NB4 (cell line): ENCODE results near the gene TMEM232.

Experiments
- DNase-seq: peaks from one replicate; pipeline ENCODE4 v3.0.0; 2010; ENCODE audit warnings: low read depth
- H3K4me3 ChIP-seq: one replicate; pipeline ENCODE4 v1.5.1; 2011; ENCODE audit warnings: mild to moderate bottlenecking, low read depth, low read length, moderate library complexity
- MYC ChIP-seq: IDR thresholded peaks from 2 replicates; pipeline ENCODE4 v1.6.1; 2011; ENCODE audit warnings: low read depth, low read length
- POLR2A ChIP-seq: IDR thresholded peaks from 2 replicates; pipeline ENCODE4 v1.6.1; 2011; ENCODE audit warnings: mild to moderate bottlenecking; ENCODE audit not compliant: insufficient read length; ENCODE audit errors: extremely low read depth
- TF ChIP-seq, protein P1 (sequence below): IDR thresholded peaks from one replicate; pipeline ENCODE4 v1.5.1; 2012; ENCODE audit warnings: low read depth, low read length
- TF ChIP-seq, protein P2 (sequence below): IDR thresholded peaks from 2 replicates; pipeline ENCODE4 v1.6.1; 2011; ENCODE audit warnings: low read depth, low read length

Gene TMEM232

DNA sequence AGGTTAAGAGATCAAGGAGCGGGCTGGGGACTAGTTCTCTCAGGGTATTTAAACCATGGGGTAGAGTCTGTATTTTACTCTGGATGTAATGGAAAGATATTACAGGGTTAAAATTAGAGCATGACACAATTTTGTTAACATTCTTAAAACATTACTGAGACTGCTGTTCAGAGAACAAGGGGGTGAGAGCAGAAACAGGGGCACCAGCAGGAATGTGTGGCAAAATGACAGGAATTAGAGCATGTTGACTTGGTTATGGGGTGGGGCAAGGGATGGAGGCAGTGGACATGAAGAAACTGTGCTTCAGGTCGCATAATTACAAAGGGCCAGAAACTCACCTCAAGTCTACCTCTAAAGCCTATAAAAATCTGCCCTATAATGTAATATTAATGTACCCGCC, 75.0 kb downstream of the TMEM232 start:
- no peak for DNase-seq
- TF ChIP-seq, protein P1, sequence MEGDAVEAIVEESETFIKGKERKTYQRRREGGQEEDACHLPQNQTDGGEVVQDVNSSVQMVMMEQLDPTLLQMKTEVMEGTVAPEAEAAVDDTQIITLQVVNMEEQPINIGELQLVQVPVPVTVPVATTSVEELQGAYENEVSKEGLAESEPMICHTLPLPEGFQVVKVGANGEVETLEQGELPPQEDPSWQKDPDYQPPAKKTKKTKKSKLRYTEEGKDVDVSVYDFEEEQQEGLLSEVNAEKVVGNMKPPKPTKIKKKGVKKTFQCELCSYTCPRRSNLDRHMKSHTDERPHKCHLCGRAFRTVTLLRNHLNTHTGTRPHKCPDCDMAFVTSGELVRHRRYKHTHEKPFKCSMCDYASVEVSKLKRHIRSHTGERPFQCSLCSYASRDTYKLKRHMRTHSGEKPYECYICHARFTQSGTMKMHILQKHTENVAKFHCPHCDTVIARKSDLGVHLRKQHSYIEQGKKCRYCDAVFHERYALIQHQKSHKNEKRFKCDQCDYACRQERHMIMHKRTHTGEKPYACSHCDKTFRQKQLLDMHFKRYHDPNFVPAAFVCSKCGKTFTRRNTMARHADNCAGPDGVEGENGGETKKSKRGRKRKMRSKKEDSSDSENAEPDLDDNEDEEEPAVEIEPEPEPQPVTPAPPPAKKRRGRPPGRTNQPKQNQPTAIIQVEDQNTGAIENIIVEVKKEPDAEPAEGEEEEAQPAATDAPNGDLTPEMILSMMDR, result no peak
- TF ChIP-seq, protein P2, sequence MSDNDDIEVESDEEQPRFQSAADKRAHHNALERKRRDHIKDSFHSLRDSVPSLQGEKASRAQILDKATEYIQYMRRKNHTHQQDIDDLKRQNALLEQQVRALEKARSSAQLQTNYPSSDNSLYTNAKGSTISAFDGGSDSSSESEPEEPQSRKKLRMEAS, result no peak
- TF ChIP-seq POLR2A (no peak), MYC (no peak)
- no peak overlapping the region for H3K4me3 ChIP-seq

DNA sequence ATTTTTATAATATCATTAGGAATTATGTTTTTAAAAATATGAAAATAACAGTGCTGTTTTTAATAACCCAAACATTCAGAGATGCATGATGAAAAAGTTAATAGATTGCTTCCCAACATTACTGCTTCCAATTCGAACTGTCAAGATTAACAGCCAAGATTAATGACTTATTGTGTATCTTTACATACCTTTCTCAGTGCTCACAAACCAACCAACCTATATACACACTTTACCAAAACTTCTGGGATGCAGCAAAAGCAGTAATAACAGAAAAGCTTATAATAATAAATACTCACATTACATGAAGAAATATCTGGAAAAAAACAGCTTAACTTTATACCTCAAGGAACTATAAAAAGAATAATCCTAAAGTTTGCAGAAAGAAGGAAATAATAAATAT, 82.1 kb downstream of the TMEM232 start:
- no peak for DNase-seq
- TF ChIP-seq POLR2A, result no peak
- TF ChIP-seq, protein P1, result no peak
- TF ChIP-seq, protein P2, result no peak
- TF ChIP-seq MYC, result no peak

DNA sequence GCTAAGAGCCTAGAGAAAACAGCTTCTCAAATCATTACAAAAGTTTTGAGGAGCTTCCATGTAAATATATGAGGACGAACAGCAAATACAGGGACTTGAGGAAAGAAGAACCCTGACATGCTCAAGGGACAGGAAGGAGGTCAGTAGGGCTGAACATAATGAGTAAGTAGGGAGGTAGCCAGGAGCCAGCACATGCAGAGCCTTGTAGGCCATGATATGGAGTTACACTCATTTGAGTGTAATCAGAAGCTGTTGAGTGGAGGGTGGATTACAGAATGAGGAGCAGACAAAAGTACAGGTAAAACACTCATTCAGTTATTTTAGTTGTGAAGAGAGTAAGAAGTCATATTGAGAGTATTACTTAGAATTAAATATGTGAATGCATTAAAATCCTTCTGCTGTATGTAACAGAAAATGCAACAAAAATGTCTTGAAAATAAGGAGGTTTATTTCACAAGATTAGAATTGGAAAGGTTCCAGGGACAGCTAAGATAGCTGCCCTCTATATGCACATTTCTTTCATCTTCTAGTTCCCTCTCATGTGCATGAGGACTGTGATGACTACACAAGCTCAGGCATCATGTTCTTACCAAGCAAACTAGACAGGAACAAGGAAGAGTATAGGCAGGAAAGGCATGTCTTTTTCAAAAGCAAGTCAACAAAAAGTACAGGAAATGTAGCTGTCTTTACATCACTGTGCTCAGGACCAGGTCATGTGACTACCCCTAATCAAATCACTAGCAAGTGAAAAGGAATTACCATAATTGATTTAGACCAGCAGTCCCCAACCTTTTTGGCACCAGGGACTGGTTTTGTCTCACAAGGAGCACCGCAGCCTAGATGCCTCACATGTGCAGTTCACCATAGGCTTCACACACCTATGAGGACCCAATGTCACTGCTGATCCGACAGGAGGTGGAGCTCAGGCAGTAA, 87.2 kb downstream of the TMEM232 start:
- TF ChIP-seq, protein P2, result no peak
- no peak for TF ChIP-seq POLR2A
- TF ChIP-seq MYC, result no peak
- TF ChIP-seq, protein P1, result no peak
- DNase-seq, result no peak
- no peak overlapping the region for H3K4me3 ChIP-seq

More for the DNA sequence above, 82.1 kb downstream of the TMEM232 start:
- H3K4me3 ChIP-seq, result no peak overlapping the region

DNA sequence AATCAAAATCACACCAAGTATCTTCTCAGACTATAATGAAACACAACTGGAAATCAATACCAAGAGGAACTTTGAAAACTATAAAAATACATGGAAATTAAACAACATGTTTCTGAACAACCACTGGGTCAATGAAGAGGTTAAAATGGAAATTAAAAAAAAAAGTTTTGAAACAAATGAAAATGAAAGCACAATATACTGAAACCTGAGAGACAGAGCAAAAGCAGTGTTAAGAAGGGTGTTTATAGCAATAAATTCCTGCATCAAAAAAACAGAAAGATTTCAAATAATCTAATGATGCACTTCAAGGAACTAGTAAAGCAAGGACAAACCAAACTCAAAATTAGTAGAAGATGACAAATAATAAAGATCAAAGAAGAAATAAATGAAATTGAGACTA, 92.0 kb downstream of the TMEM232 start:
- H3K4me3 ChIP-seq, result no peak overlapping the region
- no peak for DNase-seq
- TF ChIP-seq, protein P1, result no peak
- TF ChIP-seq POLR2A (no peak), MYC (no peak)
- TF ChIP-seq, protein P2, result no peak

DNA sequence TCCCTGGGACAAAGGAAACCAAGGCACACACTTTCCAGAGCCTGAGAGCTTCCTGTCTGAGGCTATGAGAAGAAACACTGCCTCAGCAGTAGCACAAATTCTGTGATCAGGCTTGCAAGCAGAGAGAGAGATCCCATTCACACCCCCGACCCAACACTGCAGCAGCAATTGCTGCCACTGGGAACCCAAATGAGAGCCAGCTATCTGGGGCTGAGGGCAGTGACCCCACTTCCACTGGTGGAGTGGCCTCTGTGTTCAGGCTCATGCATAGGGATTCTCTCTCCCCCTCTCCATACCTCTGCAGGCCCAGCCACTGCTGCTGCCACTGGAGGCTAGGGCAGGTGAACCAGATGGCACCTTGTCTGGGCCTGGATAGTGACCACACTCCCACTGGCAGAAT, 95.2 kb downstream of the TMEM232 start:
- DNase-seq, result no peak
- TF ChIP-seq POLR2A (no peak), MYC (no peak)
- TF ChIP-seq, protein P2, result no peak
- TF ChIP-seq, protein P1, result no peak

More for the DNA sequence above, 95.2 kb downstream of the TMEM232 start:
- H3K4me3 ChIP-seq, result no peak overlapping the region
